ENCODE data around the gene SORCS1.

Gene SORCS1

GRCh38 chr10:106722524-106722923 lies 442.0 kb downstream of the SORCS1 start:
- Histone ChIP-seq H3K27me3 (ENCODE audit: low read length) (no peaks in the 10 kb centered on the region), H3F3A (ENCODE audit: insufficient read depth) (no peaks in the 10 kb centered on the region), H3K9me3 (ENCODE audit: insufficient read depth, low read length) (no peaks in the 10 kb centered on the region), H3K9me2 (replicated peaks; ENCODE audit: insufficient read depth, low read length) (no peaks in the 10 kb centered on the region), H4K20me1 (ENCODE audit: low read depth, low read length) (no peaks in the 10 kb centered on the region), H3K4me2 (ENCODE audit: low read depth, low read length, poor library complexity, severe bottlenecking) (no peak overlapping the region), H3K36me3 (ENCODE audit: low read length) (no peaks in the 10 kb centered on the region), H3K9ac (ENCODE audit: low read length) (no peak overlapping the region), H3K4me3 (ENCODE audit: insufficient read depth, low read length, poor library complexity, severe bottlenecking) (no peak overlapping the region), H3K79me2 (ENCODE audit: insufficient read depth, low read length) (no peaks in the 10 kb centered on the region), H2AFZ (ENCODE audit: low read depth, low read length, severe bottlenecking) (no peak overlapping the region), H3K27ac (ENCODE audit: low read depth, low read length) (no peak overlapping the region)
- TF ChIP-seq, protein P1, sequence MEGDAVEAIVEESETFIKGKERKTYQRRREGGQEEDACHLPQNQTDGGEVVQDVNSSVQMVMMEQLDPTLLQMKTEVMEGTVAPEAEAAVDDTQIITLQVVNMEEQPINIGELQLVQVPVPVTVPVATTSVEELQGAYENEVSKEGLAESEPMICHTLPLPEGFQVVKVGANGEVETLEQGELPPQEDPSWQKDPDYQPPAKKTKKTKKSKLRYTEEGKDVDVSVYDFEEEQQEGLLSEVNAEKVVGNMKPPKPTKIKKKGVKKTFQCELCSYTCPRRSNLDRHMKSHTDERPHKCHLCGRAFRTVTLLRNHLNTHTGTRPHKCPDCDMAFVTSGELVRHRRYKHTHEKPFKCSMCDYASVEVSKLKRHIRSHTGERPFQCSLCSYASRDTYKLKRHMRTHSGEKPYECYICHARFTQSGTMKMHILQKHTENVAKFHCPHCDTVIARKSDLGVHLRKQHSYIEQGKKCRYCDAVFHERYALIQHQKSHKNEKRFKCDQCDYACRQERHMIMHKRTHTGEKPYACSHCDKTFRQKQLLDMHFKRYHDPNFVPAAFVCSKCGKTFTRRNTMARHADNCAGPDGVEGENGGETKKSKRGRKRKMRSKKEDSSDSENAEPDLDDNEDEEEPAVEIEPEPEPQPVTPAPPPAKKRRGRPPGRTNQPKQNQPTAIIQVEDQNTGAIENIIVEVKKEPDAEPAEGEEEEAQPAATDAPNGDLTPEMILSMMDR (IDR thresholded peaks at IDR 0.05; ENCODE audit: insufficient read depth, low read length, poor library complexity, severe bottlenecking) = no peak
- no peak for TF ChIP-seq EZH2phosphoT487 (conservative IDR thresholded peaks at IDR 0.05; ENCODE audit: low read length)

GRCh38 chr10:106720683-106721082 lies 443.8 kb downstream of the SORCS1 start:
- no peaks in the 10 kb centered on the region for H3K9me3 ChIP-seq (ENCODE audit: insufficient read depth, low read length)
- H3K36me3 ChIP-seq (ENCODE audit: low read length) = no peaks in the 10 kb centered on the region
- no peak overlapping the region for H3K4me2 ChIP-seq (ENCODE audit: low read depth, low read length, poor library complexity, severe bottlenecking)
- H3K4me3 ChIP-seq (ENCODE audit: insufficient read depth, low read length, poor library complexity, severe bottlenecking) = no peak overlapping the region
- H4K20me1 ChIP-seq (ENCODE audit: low read depth, low read length) = no peaks in the 10 kb centered on the region
- no peak overlapping the region for H2AFZ ChIP-seq (ENCODE audit: low read depth, low read length, severe bottlenecking)
- H3K27ac ChIP-seq (ENCODE audit: low read depth, low read length) = no peak overlapping the region
- no peaks in the 10 kb centered on the region for H3F3A ChIP-seq (ENCODE audit: insufficient read depth)
- TF ChIP-seq EZH2phosphoT487 (conservative IDR thresholded peaks at IDR 0.05; ENCODE audit: low read length) = no peak
- TF ChIP-seq, protein P1 (IDR thresholded peaks at IDR 0.05; ENCODE audit: insufficient read depth, low read length, poor library complexity, severe bottlenecking) = no peak
- no peaks in the 10 kb centered on the region for H3K27me3 ChIP-seq (ENCODE audit: low read length)
- H3K9me2 ChIP-seq (replicated peaks; ENCODE audit: insufficient read depth, low read length) = no peaks in the 10 kb centered on the region
- no peak overlapping the region for H3K9ac ChIP-seq (ENCODE audit: low read length)
- H3K79me2 ChIP-seq (ENCODE audit: insufficient read depth, low read length) = no peaks in the 10 kb centered on the region

DNA sequence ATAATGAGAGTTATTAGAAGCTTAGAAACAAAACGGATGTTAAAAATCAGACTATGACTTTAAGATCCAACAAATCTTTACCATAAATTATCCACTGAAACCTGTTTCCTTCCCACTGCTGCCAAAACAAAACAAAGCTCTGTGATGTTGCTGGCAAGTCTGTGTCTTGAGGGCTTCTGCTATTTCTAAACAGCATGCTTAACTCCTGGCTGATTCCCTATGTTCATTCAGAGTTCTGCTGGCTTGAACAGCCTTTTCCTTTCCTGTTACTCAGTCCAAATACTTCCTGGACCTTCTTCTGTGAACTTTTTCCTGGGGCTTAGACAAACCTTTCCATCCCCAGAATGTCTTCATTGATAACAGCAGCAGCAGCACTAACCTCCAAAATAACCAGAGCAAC lies 448.1 kb downstream of the SORCS1 start:
- H3K9me2 ChIP-seq (replicated peaks; ENCODE audit: insufficient read depth, low read length) = no peaks in the 10 kb centered on the region
- TF ChIP-seq EZH2phosphoT487 (conservative IDR thresholded peaks at IDR 0.05; ENCODE audit: low read length) = no peak
- TF ChIP-seq, protein P1 (IDR thresholded peaks at IDR 0.05; ENCODE audit: insufficient read depth, low read length, poor library complexity, severe bottlenecking) = no peak
- H3K36me3 ChIP-seq (ENCODE audit: low read length) = no peaks in the 10 kb centered on the region
- no peak overlapping the region for H3K27ac ChIP-seq (ENCODE audit: low read depth, low read length)
- no peak overlapping the region for H3K4me3 ChIP-seq (ENCODE audit: insufficient read depth, low read length, poor library complexity, severe bottlenecking)
- no peak overlapping the region for H3K9ac ChIP-seq (ENCODE audit: low read length)
- H3F3A ChIP-seq (ENCODE audit: insufficient read depth) = no peaks in the 10 kb centered on the region
- no peak overlapping the region for H2AFZ ChIP-seq (ENCODE audit: low read depth, low read length, severe bottlenecking)
- no peaks in the 10 kb centered on the region for H3K79me2 ChIP-seq (ENCODE audit: insufficient read depth, low read length)
- no peak overlapping the region for H3K4me2 ChIP-seq (ENCODE audit: low read depth, low read length, poor library complexity, severe bottlenecking)
- no peaks in the 10 kb centered on the region for H4K20me1 ChIP-seq (ENCODE audit: low read depth, low read length)
- H3K9me3 ChIP-seq (ENCODE audit: insufficient read depth, low read length) = no peaks in the 10 kb centered on the region
- no peaks in the 10 kb centered on the region for H3K27me3 ChIP-seq (ENCODE audit: low read length)
